ENCODE data around the gene SLC4A11. TPM values are rescaled to one million over a fixed set of nuclear protein-coding genes. Genes with fewer than 3 reads are reported as not detected.

SLC4A11 gene
- total and polyA plus RNA-seq, 10 of the 15 experiments (the other 5 are each of a cell fraction or from before 2014, with no cell fraction given) = 0.07 to 2.3 (median 1.1) TPM

DNA sequence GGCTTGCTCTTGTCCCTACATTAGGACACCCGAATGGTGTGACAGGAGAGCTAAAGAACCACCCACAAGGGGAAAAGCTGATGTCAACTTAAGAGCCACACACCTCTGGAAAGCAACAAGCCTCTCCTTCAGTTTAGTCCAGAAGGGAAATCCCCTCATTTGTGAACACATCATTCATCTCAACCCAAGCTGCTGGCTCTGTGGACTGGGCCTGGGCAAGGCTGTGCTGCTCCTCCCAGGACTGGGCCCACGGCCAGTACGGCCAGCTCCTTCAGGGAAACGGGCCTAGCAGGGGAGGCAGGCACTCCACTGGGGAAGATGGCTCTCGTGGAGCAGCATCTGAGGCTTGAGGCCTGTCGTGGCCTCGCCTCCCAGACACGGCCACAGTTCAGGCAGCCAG lies 12.8 kb upstream of the SLC4A11 start:
- Histone ChIP-seq H3K27me3 (replicated peaks in 1 of 2; ENCODE audit: control insufficient read depth in 2 of 2, insufficient read depth in 2 of 2, low read length in 1 of 2) (peaks cover 4 to 9% of the 10 kb centered on the region in 2 experiments; a peak in 3 of 4 replicates), H3K4me3 (no peak overlapping the region), H3K9ac (ENCODE audit: control insufficient read depth, insufficient read depth, low read length) (no peak overlapping the region), H3K36me3 (ENCODE audit: control insufficient read depth in 2 of 2, insufficient read depth in 2 of 2, low read length in 1 of 2) (no peaks in the 10 kb centered on the region), H3K9me3 (replicated peaks; ENCODE audit: control insufficient read depth, insufficient read depth, low read length) (no peaks in the 10 kb centered on the region), H3K79me2 (ENCODE audit: control insufficient read depth, insufficient read depth, low read length) (no peaks in the 10 kb centered on the region), H3K4me1 (ENCODE audit: control insufficient read depth, insufficient read depth, low read length) (no peaks in the 10 kb centered on the region; the same call in none of the 2 replicates), H3K27ac (ENCODE audit: control insufficient read depth, insufficient read depth) (no peak overlapping the region), H3K4me2 (ENCODE audit: control insufficient read depth, insufficient read depth) (no peak overlapping the region), H2AFZ (ENCODE audit: control insufficient read depth, low read depth, low read length) (no peak overlapping the region), H4K20me1 (ENCODE audit: control insufficient read depth, insufficient read depth) (no peaks in the 10 kb centered on the region)
- no TSS peak for BruUV-seq (replicated peaks)
- WGBS (ENCODE audit: insufficient coverage, insufficient replicate concordance, low lambda C conversion rate, missing lambda C conversion rate) = 22% methylated on average over 8 of the region's 8 CpGs
- ATAC-seq = no peak
- no peak for FAIRE-seq
- ChIA-PET RAD21 (ENCODE audit: unreplicated experiment) (interaction anchor here (1.0 kb wide), 1 partner anchor 78 kb away, joined by 3 read pairs; no protein-coding TSS in a partner anchor), POLR2A (no interaction called here), CTCF (no interaction called here), SMC1A (ENCODE audit: uncharacterized antibody, unreplicated experiment) (interaction anchor here (0.6 to 1.3 kb wide), 2 partner anchors 29 to 223 kb away, joined by 3 to 4 read pairs; no protein-coding TSS in a partner anchor)
- DNase-seq (ENCODE audit: low read depth, low spot score) = no peak
- in situ Hi-C loops (cut with MboI) = no loop called here
- intact Hi-C loops (cut with micrococcal nuclease; ENCODE audit: unreplicated experiment) = no loop called here
- no peak for TF ChIP-seq MEF2B (IDR thresholded peaks at IDR 0.05; ENCODE audit: partially characterized antibody, poor library complexity, severe bottlenecking)
- TF ChIP-seq, protein P1, sequence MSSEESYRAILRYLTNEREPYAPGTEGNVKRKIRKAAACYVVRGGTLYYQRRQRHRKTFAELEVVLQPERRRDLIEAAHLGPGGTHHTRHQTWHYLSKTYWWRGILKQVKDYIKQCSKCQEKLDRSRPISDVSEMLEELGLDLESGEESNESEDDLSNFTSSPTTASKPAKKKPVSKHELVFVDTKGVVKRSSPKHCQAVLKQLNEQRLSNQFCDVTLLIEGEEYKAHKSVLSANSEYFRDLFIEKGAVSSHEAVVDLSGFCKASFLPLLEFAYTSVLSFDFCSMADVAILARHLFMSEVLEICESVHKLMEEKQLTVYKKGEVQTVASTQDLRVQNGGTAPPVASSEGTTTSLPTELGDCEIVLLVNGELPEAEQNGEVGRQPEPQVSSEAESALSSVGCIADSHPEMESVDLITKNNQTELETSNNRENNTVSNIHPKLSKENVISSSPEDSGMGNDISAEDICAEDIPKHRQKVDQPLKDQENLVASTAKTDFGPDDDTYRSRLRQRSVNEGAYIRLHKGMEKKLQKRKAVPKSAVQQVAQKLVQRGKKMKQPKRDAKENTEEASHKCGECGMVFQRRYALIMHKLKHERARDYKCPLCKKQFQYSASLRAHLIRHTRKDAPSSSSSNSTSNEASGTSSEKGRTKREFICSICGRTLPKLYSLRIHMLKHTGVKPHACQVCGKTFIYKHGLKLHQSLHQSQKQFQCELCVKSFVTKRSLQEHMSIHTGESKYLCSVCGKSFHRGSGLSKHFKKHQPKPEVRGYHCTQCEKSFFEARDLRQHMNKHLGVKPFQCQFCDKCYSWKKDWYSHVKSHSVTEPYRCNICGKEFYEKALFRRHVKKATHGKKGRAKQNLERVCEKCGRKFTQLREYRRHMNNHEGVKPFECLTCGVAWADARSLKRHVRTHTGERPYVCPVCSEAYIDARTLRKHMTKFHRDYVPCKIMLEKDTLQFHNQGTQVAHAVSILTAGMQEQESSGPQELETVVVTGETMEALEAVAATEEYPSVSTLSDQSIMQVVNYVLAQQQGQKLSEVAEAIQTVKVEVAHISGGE (CRISPR knock-in tag; IDR thresholded peaks at IDR 0.05) = no peak
- no peak for TF ChIP-seq ASH2L (IDR thresholded peaks at IDR 0.05; ENCODE audit: borderline replicate concordance, low read depth)
- TF ChIP-seq, protein P2, sequence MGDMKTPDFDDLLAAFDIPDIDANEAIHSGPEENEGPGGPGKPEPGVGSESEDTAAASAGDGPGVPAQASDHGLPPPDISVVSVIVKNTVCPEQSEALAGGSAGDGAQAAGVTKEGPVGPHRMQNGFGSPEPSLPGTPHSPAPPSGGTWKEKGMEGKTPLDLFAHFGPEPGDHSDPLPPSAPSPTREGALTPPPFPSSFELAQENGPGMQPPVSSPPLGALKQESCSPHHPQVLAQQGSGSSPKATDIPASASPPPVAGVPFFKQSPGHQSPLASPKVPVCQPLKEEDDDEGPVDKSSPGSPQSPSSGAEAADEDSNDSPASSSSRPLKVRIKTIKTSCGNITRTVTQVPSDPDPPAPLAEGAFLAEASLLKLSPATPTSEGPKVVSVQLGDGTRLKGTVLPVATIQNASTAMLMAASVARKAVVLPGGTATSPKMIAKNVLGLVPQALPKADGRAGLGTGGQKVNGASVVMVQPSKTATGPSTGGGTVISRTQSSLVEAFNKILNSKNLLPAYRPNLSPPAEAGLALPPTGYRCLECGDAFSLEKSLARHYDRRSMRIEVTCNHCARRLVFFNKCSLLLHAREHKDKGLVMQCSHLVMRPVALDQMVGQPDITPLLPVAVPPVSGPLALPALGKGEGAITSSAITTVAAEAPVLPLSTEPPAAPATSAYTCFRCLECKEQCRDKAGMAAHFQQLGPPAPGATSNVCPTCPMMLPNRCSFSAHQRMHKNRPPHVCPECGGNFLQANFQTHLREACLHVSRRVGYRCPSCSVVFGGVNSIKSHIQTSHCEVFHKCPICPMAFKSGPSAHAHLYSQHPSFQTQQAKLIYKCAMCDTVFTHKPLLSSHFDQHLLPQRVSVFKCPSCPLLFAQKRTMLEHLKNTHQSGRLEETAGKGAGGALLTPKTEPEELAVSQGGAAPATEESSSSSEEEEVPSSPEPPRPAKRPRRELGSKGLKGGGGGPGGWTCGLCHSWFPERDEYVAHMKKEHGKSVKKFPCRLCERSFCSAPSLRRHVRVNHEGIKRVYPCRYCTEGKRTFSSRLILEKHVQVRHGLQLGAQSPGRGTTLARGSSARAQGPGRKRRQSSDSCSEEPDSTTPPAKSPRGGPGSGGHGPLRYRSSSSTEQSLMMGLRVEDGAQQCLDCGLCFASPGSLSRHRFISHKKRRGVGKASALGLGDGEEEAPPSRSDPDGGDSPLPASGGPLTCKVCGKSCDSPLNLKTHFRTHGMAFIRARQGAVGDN (IDR thresholded peaks at IDR 0.05) = no peak
- TF ChIP-seq JUNB (IDR thresholded peaks at IDR 0.05) = no peak
- no peak for TF ChIP-seq TCF3 (IDR thresholded peaks at IDR 0.05; ENCODE audit: borderline replicate concordance, insufficient read depth, low read depth, low read length)
- TF ChIP-seq SUZ12 (IDR thresholded peaks at IDR 0.05; ENCODE audit: unreplicated experiment) = no peak
- TF ChIP-seq EP300 (IDR thresholded peaks at IDR 0.05; ENCODE audit: borderline replicate concordance in 1 of 2, control insufficient read depth in 1 of 2, low read depth in 2 of 2, low read length in 2 of 2) = no peak
- TF ChIP-seq POLR2A (IDR thresholded peaks at IDR 0.05; ENCODE audit: low read depth, low read length) = no peak
- no peak for TF ChIP-seq ZNF217 (IDR thresholded peaks at IDR 0.05)
- no peak for TF ChIP-seq NFIC (IDR thresholded peaks at IDR 0.05; ENCODE audit: low read depth, low read length)
- TF ChIP-seq RFX5 (IDR thresholded peaks at IDR 0.05; ENCODE audit: low read depth, low read length) = no peak
- no peak for TF ChIP-seq CHD2 (IDR thresholded peaks at IDR 0.05; ENCODE audit: borderline replicate concordance, low read depth, low read length)
- TF ChIP-seq, protein P3, sequence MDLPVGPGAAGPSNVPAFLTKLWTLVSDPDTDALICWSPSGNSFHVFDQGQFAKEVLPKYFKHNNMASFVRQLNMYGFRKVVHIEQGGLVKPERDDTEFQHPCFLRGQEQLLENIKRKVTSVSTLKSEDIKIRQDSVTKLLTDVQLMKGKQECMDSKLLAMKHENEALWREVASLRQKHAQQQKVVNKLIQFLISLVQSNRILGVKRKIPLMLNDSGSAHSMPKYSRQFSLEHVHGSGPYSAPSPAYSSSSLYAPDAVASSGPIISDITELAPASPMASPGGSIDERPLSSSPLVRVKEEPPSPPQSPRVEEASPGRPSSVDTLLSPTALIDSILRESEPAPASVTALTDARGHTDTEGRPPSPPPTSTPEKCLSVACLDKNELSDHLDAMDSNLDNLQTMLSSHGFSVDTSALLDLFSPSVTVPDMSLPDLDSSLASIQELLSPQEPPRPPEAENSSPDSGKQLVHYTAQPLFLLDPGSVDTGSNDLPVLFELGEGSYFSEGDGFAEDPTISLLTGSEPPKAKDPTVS (IDR thresholded peaks at IDR 0.05; ENCODE audit: low read depth, low read length) = no peak
- no peak for TF ChIP-seq ZNF274 (IDR thresholded peaks at IDR 0.05; ENCODE audit: insufficient read depth, insufficient read length)
- TF ChIP-seq SIX5 (IDR thresholded peaks at IDR 0.05; ENCODE audit: low read depth, low read length, severe bottlenecking) = no peak
- no peak for TF ChIP-seq ZNF24 (IDR thresholded peaks at IDR 0.05)

Data from GM12878 (cell line).